ENCODE results near the gene GAK. TPM values are rescaled to one million over a fixed set of nuclear protein-coding genes. Genes with fewer than 3 reads are reported as not detected.

GAK gene
- polyA plus RNA-seq, 1 donor from 2014 or later = 58.8 TPM

- Histone ChIP-seq H4K20me1 (ENCODE audit: insufficient read depth) (no peaks in the 10 kb centered on the region), H3K36me3 (ENCODE audit: insufficient read depth, low read length) (no peaks in the 10 kb centered on the region), H3K27me3 (ENCODE audit: insufficient read depth, low read depth, low read length) (no peaks in the 10 kb centered on the region), H3K4me2 (ENCODE audit: low read length) (no peak overlapping the region), H3K79me2 (replicated peaks; ENCODE audit: insufficient read depth, low read length) (no peaks in the 10 kb centered on the region), H3K9me3 (ENCODE audit: low read length) (no peaks in the 10 kb centered on the region), H3K9ac (ENCODE audit: low read length) (no peak overlapping the region), H3K9me2 (ENCODE audit: insufficient read depth, low read length) (no peaks in the 10 kb centered on the region), H3K27ac (ENCODE audit: low read length) (no peak overlapping the region), H2AFZ (ENCODE audit: low read depth, low read length) (no peak overlapping the region), H3K4me3 (ENCODE audit: low read length) (no peak overlapping the region), H3F3A (ENCODE audit: insufficient read depth, low read length, poor library complexity, severe bottlenecking) (no peaks in the 10 kb centered on the region)
- TF ChIP-seq SMC3 (conservative IDR thresholded peaks at IDR 0.05; ENCODE audit: poor library complexity) (no peak), EP300 (conservative IDR thresholded peaks at IDR 0.05; ENCODE audit: poor library complexity, severe bottlenecking) (no peak)
These were observed 66.5 kb downstream of the GAK start for GRCh38 chr4:865572-865971.

GRCh38 chr4:865121-865465, 67.0 kb downstream of the GAK start:
- Histone ChIP-seq H3K27me3 (ENCODE audit: insufficient read depth, low read depth, low read length) (no peaks in the 10 kb centered on the region), H3K4me2 (ENCODE audit: low read length) (no peak overlapping the region), H3K9me3 (ENCODE audit: low read length) (no peaks in the 10 kb centered on the region), H3K27ac (ENCODE audit: low read length) (no peak overlapping the region), H3K9me2 (ENCODE audit: insufficient read depth, low read length) (no peaks in the 10 kb centered on the region), H3K9ac (ENCODE audit: low read length) (no peak overlapping the region), H4K20me1 (ENCODE audit: insufficient read depth) (no peaks in the 10 kb centered on the region), H3K36me3 (ENCODE audit: insufficient read depth, low read length) (no peaks in the 10 kb centered on the region), H3K79me2 (replicated peaks; ENCODE audit: insufficient read depth, low read length) (no peaks in the 10 kb centered on the region), H3K4me3 (ENCODE audit: low read length) (no peak overlapping the region), H3F3A (ENCODE audit: insufficient read depth, low read length, poor library complexity, severe bottlenecking) (no peaks in the 10 kb centered on the region), H2AFZ (ENCODE audit: low read depth, low read length) (no peak overlapping the region)
- TF ChIP-seq CTCF (IDR thresholded peaks at IDR 0.05; ENCODE audit: poor library complexity, severe bottlenecking) = no peak
- TF ChIP-seq TAF1 (IDR thresholded peaks at IDR 0.05; ENCODE audit: low read depth) = no peak
- TF ChIP-seq EZH2 (IDR thresholded peaks at IDR 0.05; ENCODE audit: borderline replicate concordance, insufficient read depth, low read length, poor library complexity, severe bottlenecking) = no peak
- TF ChIP-seq EP300 (conservative IDR thresholded peaks at IDR 0.05; ENCODE audit: poor library complexity, severe bottlenecking) = no peak
- no peak for TF ChIP-seq SMC3 (conservative IDR thresholded peaks at IDR 0.05; ENCODE audit: poor library complexity)
- TF ChIP-seq RAD21 (conservative IDR thresholded peaks at IDR 0.05) = no peak
- TF ChIP-seq MXI1 (conservative IDR thresholded peaks at IDR 0.05; ENCODE audit: poor library complexity, severe bottlenecking) = no peak
- no peak for TF ChIP-seq REST (IDR thresholded peaks at IDR 0.05; ENCODE audit: borderline replicate concordance)
- no peak for TF ChIP-seq POLR2AphosphoS5 (IDR thresholded peaks at IDR 0.05)
